ENCODE data around the gene TTC9B.

The TTC9B gene

GRCh38 chr19:40216777-40217026 lies 1.5 kb downstream of the TTC9B start:
- no peak for DNase-seq
- H3K27ac ChIP-seq = no peak overlapping the region
- H3K4me3 ChIP-seq = no peak overlapping the region
- no peaks in the 10 kb centered on the region for H3K9me3 ChIP-seq
- H3K27me3 ChIP-seq = peaks cover 11 to 43% of the 10 kb centered on the region in 2 donors
- intact Hi-C loops (cut with DNase I; ENCODE audit: low total_unique reads) = no loop called here
- H3K4me1 ChIP-seq = peaks cover 0 to 13% (median 0%) of the 10 kb centered on the region in 4 donors
- no peak for TF ChIP-seq CTCF (IDR thresholded peaks at IDR 0.05)
- peaks cover 0 to 24% (median 7%) of the 10 kb centered on the region in 3 donors for H3K36me3 ChIP-seq

GRCh38 chr19:40216013-40216776 lies 2.0 kb downstream of the TTC9B start:
- no peak for DNase-seq
- no peak overlapping the region for H3K4me3 ChIP-seq
- H3K9me3 ChIP-seq = no peaks in the 10 kb centered on the region
- peaks cover 4 to 29% (median 12%) of the 10 kb centered on the region in 3 donors for H3K36me3 ChIP-seq
- peaks cover 11 to 43% of the 10 kb centered on the region in 2 donors for H3K27me3 ChIP-seq
- no peak overlapping the region for H3K27ac ChIP-seq
- intact Hi-C loops (cut with DNase I; ENCODE audit: low total_unique reads) = no loop called here
- H3K4me1 ChIP-seq = peaks cover 0 to 13% (median 0%) of the 10 kb centered on the region in 4 donors
- no peak for TF ChIP-seq CTCF (IDR thresholded peaks at IDR 0.05)

- intact Hi-C loops (cut with DNase I; ENCODE audit: low total_unique reads) = no loop called here
Measured at GRCh38 chr19:40214936-40215335, 3.2 kb downstream of the TTC9B start.

GRCh38 chr19:40213882-40214570 lies 4.2 kb downstream of the TTC9B start:
- no peak for TF ChIP-seq CTCF (IDR thresholded peaks at IDR 0.05)
- intact Hi-C loops (cut with DNase I; ENCODE audit: low total_unique reads) = no loop called here
- no peak for DNase-seq
- peaks cover 0 to 13% (median 0%) of the 10 kb centered on the region in 4 donors for H3K4me1 ChIP-seq
- no peaks in the 10 kb centered on the region for H3K9me3 ChIP-seq
- H3K27ac ChIP-seq = no peak overlapping the region
- H3K4me3 ChIP-seq = no peak overlapping the region
- peaks cover 24 to 51% (median 32%) of the 10 kb centered on the region in 3 donors for H3K36me3 ChIP-seq
- peaks cover 11 to 32% of the 10 kb centered on the region in 2 donors for H3K27me3 ChIP-seq

More at GRCh38 chr19:40214936-40215335, 3.2 kb downstream of the TTC9B start:
- no peaks in the 10 kb centered on the region for H3K9me3 ChIP-seq
- H3K27ac ChIP-seq = no peak overlapping the region
- H3K36me3 ChIP-seq = peaks cover 15 to 41% (median 23%) of the 10 kb centered on the region in 3 donors
- DNase-seq = no peak
- no peak for TF ChIP-seq CTCF (IDR thresholded peaks at IDR 0.05)
- H3K4me3 ChIP-seq = no peak overlapping the region
- H3K27me3 ChIP-seq = peaks cover 11 to 37% of the 10 kb centered on the region in 2 donors
- H3K4me1 ChIP-seq = peaks cover 0 to 13% (median 0%) of the 10 kb centered on the region in 4 donors

- intact Hi-C loops (cut with DNase I; ENCODE audit: low total_unique reads) = no loop called here
- peaks cover 29 to 57% (median 37%) of the 10 kb centered on the region in 3 donors for H3K36me3 ChIP-seq
- H3K4me3 ChIP-seq = no peak overlapping the region
- H3K27ac ChIP-seq = no peak overlapping the region
- H3K4me1 ChIP-seq = peaks cover 0 to 13% (median 0%) of the 10 kb centered on the region in 4 donors
- no peaks in the 10 kb centered on the region for H3K9me3 ChIP-seq
- TF ChIP-seq CTCF (IDR thresholded peaks at IDR 0.05) = no peak
- peaks cover 11 to 25% of the 10 kb centered on the region in 2 donors for H3K27me3 ChIP-seq
- DNase-seq = no peak
Measured at GRCh38 chr19:40213251-40213829, 4.8 kb downstream of the TTC9B start.
